ENCODE results near the gene ADAMTSL1.

The ADAMTSL1 gene

GRCh38 chr9:18825656-18826170 lies 351.8 kb downstream of the ADAMTSL1 start:
- H3K4me1 ChIP-seq (ENCODE audit: control insufficient read depth, insufficient read depth, low read length) = peaks cover 11% of the 10 kb centered on the region
- H3K4me3 ChIP-seq (ENCODE audit: low read length) = no peak overlapping the region
- no peaks in the 10 kb centered on the region for H3K27me3 ChIP-seq (replicated peaks; ENCODE audit: control insufficient read depth, insufficient read depth, low read length)
- no peaks in the 10 kb centered on the region for H3K9me3 ChIP-seq (ENCODE audit: control insufficient read depth, low read length)
- no peak for DNase-seq (ENCODE audit: low read depth)
- H3K9ac ChIP-seq (ENCODE audit: low read length) = no peak overlapping the region
- H3K36me3 ChIP-seq (ENCODE audit: control insufficient read depth, insufficient read depth, low read length, severe bottlenecking) = peaks cover 13% of the 10 kb centered on the region

GRCh38 chr9:18826248-18826647 lies 352.3 kb downstream of the ADAMTSL1 start:
- DNase-seq (ENCODE audit: low read depth) = no peak
- peaks cover 11% of the 10 kb centered on the region for H3K4me1 ChIP-seq (ENCODE audit: control insufficient read depth, insufficient read depth, low read length)
- H3K27me3 ChIP-seq (replicated peaks; ENCODE audit: control insufficient read depth, insufficient read depth, low read length) = no peaks in the 10 kb centered on the region
- H3K36me3 ChIP-seq (ENCODE audit: control insufficient read depth, insufficient read depth, low read length, severe bottlenecking) = peaks cover 13% of the 10 kb centered on the region
- no peak overlapping the region for H3K4me3 ChIP-seq (ENCODE audit: low read length)
- no peaks in the 10 kb centered on the region for H3K9me3 ChIP-seq (ENCODE audit: control insufficient read depth, low read length)
- no peak overlapping the region for H3K9ac ChIP-seq (ENCODE audit: low read length)

GRCh38 chr9:18829066-18829465 lies 355.1 kb downstream of the ADAMTSL1 start:
- H3K9ac ChIP-seq (ENCODE audit: low read length) = no peak overlapping the region
- no peak for DNase-seq (ENCODE audit: low read depth)
- peaks cover 18% of the 10 kb centered on the region for H3K36me3 ChIP-seq (ENCODE audit: control insufficient read depth, insufficient read depth, low read length, severe bottlenecking)
- H3K4me1 ChIP-seq (ENCODE audit: control insufficient read depth, insufficient read depth, low read length) = peaks cover 11% of the 10 kb centered on the region
- no peaks in the 10 kb centered on the region for H3K9me3 ChIP-seq (ENCODE audit: control insufficient read depth, low read length)
- no peak overlapping the region for H3K4me3 ChIP-seq (ENCODE audit: low read length)
- no peaks in the 10 kb centered on the region for H3K27me3 ChIP-seq (replicated peaks; ENCODE audit: control insufficient read depth, insufficient read depth, low read length)

GRCh38 chr9:18829873-18830272 lies 355.9 kb downstream of the ADAMTSL1 start:
- no peaks in the 10 kb centered on the region for H3K9me3 ChIP-seq (ENCODE audit: control insufficient read depth, low read length)
- H3K36me3 ChIP-seq (ENCODE audit: control insufficient read depth, insufficient read depth, low read length, severe bottlenecking) = peaks cover 18% of the 10 kb centered on the region
- H3K4me3 ChIP-seq (ENCODE audit: low read length) = no peak overlapping the region
- no peak for DNase-seq (ENCODE audit: low read depth)
- no peak overlapping the region for H3K9ac ChIP-seq (ENCODE audit: low read length)
- no peaks in the 10 kb centered on the region for H3K27me3 ChIP-seq (replicated peaks; ENCODE audit: control insufficient read depth, insufficient read depth, low read length)
- H3K4me1 ChIP-seq (ENCODE audit: control insufficient read depth, insufficient read depth, low read length) = peaks cover 7% of the 10 kb centered on the region

- H3K4me3 ChIP-seq (ENCODE audit: low read length) = no peak overlapping the region
- H3K9me3 ChIP-seq (ENCODE audit: control insufficient read depth, low read length) = no peaks in the 10 kb centered on the region
- peaks cover 5% of the 10 kb centered on the region for H3K36me3 ChIP-seq (ENCODE audit: control insufficient read depth, insufficient read depth, low read length, severe bottlenecking)
- DNase-seq (ENCODE audit: low read depth) = no peak
- no peaks in the 10 kb centered on the region for H3K27me3 ChIP-seq (replicated peaks; ENCODE audit: control insufficient read depth, insufficient read depth, low read length)
- H3K4me1 ChIP-seq (ENCODE audit: control insufficient read depth, insufficient read depth, low read length) = no peaks in the 10 kb centered on the region
- no peak overlapping the region for H3K9ac ChIP-seq (ENCODE audit: low read length)
These were observed 360.9 kb downstream of the ADAMTSL1 start for GRCh38 chr9:18834740-18835361.

- Histone ChIP-seq H3K4me3 (ENCODE audit: low read length) (no peak overlapping the region), H3K36me3 (ENCODE audit: control insufficient read depth, insufficient read depth, low read length, severe bottlenecking) (peaks cover 5% of the 10 kb centered on the region), H3K9me3 (ENCODE audit: control insufficient read depth, low read length) (no peaks in the 10 kb centered on the region), H3K9ac (ENCODE audit: low read length) (no peak overlapping the region), H3K4me1 (ENCODE audit: control insufficient read depth, insufficient read depth, low read length) (no peaks in the 10 kb centered on the region), H3K27me3 (replicated peaks; ENCODE audit: control insufficient read depth, insufficient read depth, low read length) (no peaks in the 10 kb centered on the region)
- no peak for DNase-seq (ENCODE audit: low read depth)
These were observed 363.4 kb downstream of the ADAMTSL1 start for GRCh38 chr9:18837402-18837801.

- no peak for DNase-seq (ENCODE audit: low read depth)
- H3K36me3 ChIP-seq (ENCODE audit: control insufficient read depth, insufficient read depth, low read length, severe bottlenecking) = peaks cover 4% of the 10 kb centered on the region
- no peak overlapping the region for H3K4me3 ChIP-seq (ENCODE audit: low read length)
- H3K27me3 ChIP-seq (replicated peaks; ENCODE audit: control insufficient read depth, insufficient read depth, low read length) = no peaks in the 10 kb centered on the region
- H3K9me3 ChIP-seq (ENCODE audit: control insufficient read depth, low read length) = no peaks in the 10 kb centered on the region
- peaks cover 5% of the 10 kb centered on the region for H3K4me1 ChIP-seq (ENCODE audit: control insufficient read depth, insufficient read depth, low read length)
- no peak overlapping the region for H3K9ac ChIP-seq (ENCODE audit: low read length)
These were observed 373.8 kb downstream of the ADAMTSL1 start for GRCh38 chr9:18847576-18848275.

GRCh38 chr9:18848657-18849056 lies 374.7 kb downstream of the ADAMTSL1 start:
- Histone ChIP-seq H3K4me3 (ENCODE audit: low read length) (no peak overlapping the region), H3K9ac (ENCODE audit: low read length) (no peak overlapping the region), H3K4me1 (ENCODE audit: control insufficient read depth, insufficient read depth, low read length) (peaks cover 5% of the 10 kb centered on the region), H3K36me3 (ENCODE audit: control insufficient read depth, insufficient read depth, low read length, severe bottlenecking) (peaks cover 4% of the 10 kb centered on the region), H3K27me3 (replicated peaks; ENCODE audit: control insufficient read depth, insufficient read depth, low read length) (no peaks in the 10 kb centered on the region), H3K9me3 (ENCODE audit: control insufficient read depth, low read length) (no peaks in the 10 kb centered on the region)
- DNase-seq (ENCODE audit: low read depth) = no peak

- H3K9ac ChIP-seq (ENCODE audit: low read length) = no peak overlapping the region
- no peak overlapping the region for H3K4me3 ChIP-seq (ENCODE audit: low read length)
- DNase-seq (ENCODE audit: low read depth) = no peak
- peaks cover 4% of the 10 kb centered on the region for H3K36me3 ChIP-seq (ENCODE audit: control insufficient read depth, insufficient read depth, low read length, severe bottlenecking)
- H3K27me3 ChIP-seq (replicated peaks; ENCODE audit: control insufficient read depth, insufficient read depth, low read length) = no peaks in the 10 kb centered on the region
- H3K4me1 ChIP-seq (ENCODE audit: control insufficient read depth, insufficient read depth, low read length) = peaks cover 5% of the 10 kb centered on the region
- no peaks in the 10 kb centered on the region for H3K9me3 ChIP-seq (ENCODE audit: control insufficient read depth, low read length)
These were observed 375.3 kb downstream of the ADAMTSL1 start for GRCh38 chr9:18849270-18849669.

- H3K9ac ChIP-seq (ENCODE audit: low read length) = no peak overlapping the region
- H3K9me3 ChIP-seq (ENCODE audit: control insufficient read depth, low read length) = no peaks in the 10 kb centered on the region
- DNase-seq (ENCODE audit: low read depth) = no peak
- H3K36me3 ChIP-seq (ENCODE audit: control insufficient read depth, insufficient read depth, low read length, severe bottlenecking) = peaks cover 4% of the 10 kb centered on the region
- H3K27me3 ChIP-seq (replicated peaks; ENCODE audit: control insufficient read depth, insufficient read depth, low read length) = no peaks in the 10 kb centered on the region
- peaks cover 5% of the 10 kb centered on the region for H3K4me1 ChIP-seq (ENCODE audit: control insufficient read depth, insufficient read depth, low read length)
- no peak overlapping the region for H3K4me3 ChIP-seq (ENCODE audit: low read length)
These were observed 376.1 kb downstream of the ADAMTSL1 start for GRCh38 chr9:18849890-18850677.

- H3K4me1 ChIP-seq (ENCODE audit: control insufficient read depth, insufficient read depth, low read length) = peaks cover 10% of the 10 kb centered on the region
- H3K27me3 ChIP-seq (replicated peaks; ENCODE audit: control insufficient read depth, insufficient read depth, low read length) = no peaks in the 10 kb centered on the region
- H3K9ac ChIP-seq (ENCODE audit: low read length) = no peak overlapping the region
- no peaks in the 10 kb centered on the region for H3K36me3 ChIP-seq (ENCODE audit: control insufficient read depth, insufficient read depth, low read length, severe bottlenecking)
- no peak overlapping the region for H3K4me3 ChIP-seq (ENCODE audit: low read length)
- no peaks in the 10 kb centered on the region for H3K9me3 ChIP-seq (ENCODE audit: control insufficient read depth, low read length)
- no peak for DNase-seq (ENCODE audit: low read depth)
These were observed 377.3 kb downstream of the ADAMTSL1 start for GRCh38 chr9:18851069-18851795.
